BE2C (cell line): ENCODE measurements around the gene RAPGEF6.

Experiments used
- DNase-seq: peaks from one replicate; pipeline ENCODE4 v3.0.0-alpha.2; 2020
- H3K27me3 ChIP-seq: fragments of 250-450 bp; sonication (Bioruptor Pico); 2 replicates; pipeline ENCODE4 v1.5.1; 2020; ENCODE audit warnings: mild to moderate bottlenecking
- H3K36me3 ChIP-seq: fragments of 250-450 bp; sonication (Bioruptor Pico); 2 replicates; pipeline ENCODE4 v1.5.1; 2020; ENCODE audit warnings: mild to moderate bottlenecking
- H3K4me1 ChIP-seq: fragments of 250-450 bp; sonication (Bioruptor Pico); 2 replicates; pipeline ENCODE4 v1.5.1; 2020
- H3K4me3 ChIP-seq: 2 replicates; pipeline ENCODE4 v1.5.1; 2011; ENCODE audit warnings: low read depth, low read length
- H3K9me3 ChIP-seq: fragments of 250-450 bp; sonication (Bioruptor Pico); 2 replicates; pipeline ENCODE4 v1.5.1; 2020
- TF ChIP-seq, protein P1 (sequence below): IDR thresholded peaks from 2 replicates; pipeline ENCODE4 v1.5.1; 2012; ENCODE audit warnings: mild to moderate bottlenecking, low read depth, low read length

The RAPGEF6 gene

DNA sequence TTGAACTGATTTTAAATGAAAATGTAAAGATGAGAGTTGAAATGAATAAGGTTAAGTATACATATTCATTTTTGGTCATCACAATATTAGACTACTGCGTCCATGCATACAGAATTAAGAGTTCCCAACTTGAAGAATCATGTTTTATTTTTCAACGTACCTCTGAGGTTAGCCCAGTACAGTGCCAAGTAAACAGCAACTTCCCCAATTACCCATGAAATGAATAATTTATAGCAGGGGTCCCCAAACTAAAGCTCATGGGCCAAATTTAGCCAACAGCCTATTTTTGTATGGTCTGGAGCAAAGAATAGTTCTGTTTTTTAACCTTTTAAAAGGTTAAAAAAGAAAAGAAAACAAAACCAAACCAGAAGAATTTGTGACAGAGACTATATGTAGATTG lies 203.2 kb downstream of the RAPGEF6 start:
- Histone ChIP-seq H3K4me1 (no peaks in the 10 kb centered on the region), H3K36me3 (peaks cover 54% of the 10 kb centered on the region), H3K4me3 (no peak overlapping the region), H3K27me3 (no peaks in the 10 kb centered on the region), H3K9me3 (no peaks in the 10 kb centered on the region)
- TF ChIP-seq, protein P1, sequence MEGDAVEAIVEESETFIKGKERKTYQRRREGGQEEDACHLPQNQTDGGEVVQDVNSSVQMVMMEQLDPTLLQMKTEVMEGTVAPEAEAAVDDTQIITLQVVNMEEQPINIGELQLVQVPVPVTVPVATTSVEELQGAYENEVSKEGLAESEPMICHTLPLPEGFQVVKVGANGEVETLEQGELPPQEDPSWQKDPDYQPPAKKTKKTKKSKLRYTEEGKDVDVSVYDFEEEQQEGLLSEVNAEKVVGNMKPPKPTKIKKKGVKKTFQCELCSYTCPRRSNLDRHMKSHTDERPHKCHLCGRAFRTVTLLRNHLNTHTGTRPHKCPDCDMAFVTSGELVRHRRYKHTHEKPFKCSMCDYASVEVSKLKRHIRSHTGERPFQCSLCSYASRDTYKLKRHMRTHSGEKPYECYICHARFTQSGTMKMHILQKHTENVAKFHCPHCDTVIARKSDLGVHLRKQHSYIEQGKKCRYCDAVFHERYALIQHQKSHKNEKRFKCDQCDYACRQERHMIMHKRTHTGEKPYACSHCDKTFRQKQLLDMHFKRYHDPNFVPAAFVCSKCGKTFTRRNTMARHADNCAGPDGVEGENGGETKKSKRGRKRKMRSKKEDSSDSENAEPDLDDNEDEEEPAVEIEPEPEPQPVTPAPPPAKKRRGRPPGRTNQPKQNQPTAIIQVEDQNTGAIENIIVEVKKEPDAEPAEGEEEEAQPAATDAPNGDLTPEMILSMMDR, result no peak
- DNase-seq, result no peak

DNA sequence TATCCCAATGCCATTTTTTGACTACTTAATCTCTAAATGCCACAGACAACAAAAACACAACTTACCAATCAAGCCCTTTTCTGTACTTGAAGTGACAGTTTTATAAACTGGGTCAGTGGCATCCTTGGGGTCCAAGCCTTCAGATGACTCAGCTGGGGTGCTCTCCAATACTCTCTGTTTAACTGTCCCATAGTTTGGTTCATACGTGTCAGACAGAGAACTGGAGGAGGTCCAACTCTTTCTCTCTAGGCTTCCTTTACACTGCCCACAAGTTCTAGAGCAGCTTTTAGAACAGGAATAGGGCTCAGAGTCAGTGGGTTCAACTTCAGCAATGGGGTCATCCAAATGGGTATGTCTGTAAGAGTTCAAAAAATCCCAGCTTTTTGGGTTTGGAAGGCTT lies 204.2 kb downstream of the RAPGEF6 start:
- no peaks in the 10 kb centered on the region for H3K4me1 ChIP-seq
- H3K4me3 ChIP-seq, result no peak overlapping the region

DNA sequence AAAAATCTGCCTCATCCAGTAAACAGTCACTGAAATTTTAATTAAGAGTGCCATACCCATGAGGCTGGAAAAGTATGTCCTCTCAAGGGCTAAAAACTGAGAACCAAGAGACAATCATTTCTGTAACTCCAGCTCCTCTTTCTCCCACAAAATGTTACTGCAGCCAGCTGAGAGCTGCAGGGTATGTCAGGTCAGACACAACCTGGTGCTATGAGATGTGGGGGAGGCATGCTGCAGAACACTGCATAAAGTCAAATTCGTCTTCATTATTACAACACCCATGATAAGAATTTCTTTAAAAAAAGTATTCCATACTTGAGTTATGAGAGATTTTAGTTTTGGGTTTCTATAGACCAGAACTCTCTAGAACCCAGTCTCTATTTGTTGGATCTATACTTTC lies 209.0 kb downstream of the RAPGEF6 start:
- Histone ChIP-seq H3K4me1 (no peaks in the 10 kb centered on the region), H3K9me3 (no peaks in the 10 kb centered on the region), H3K4me3 (no peak overlapping the region), H3K27me3 (no peaks in the 10 kb centered on the region), H3K36me3 (peaks cover 39% of the 10 kb centered on the region)
- TF ChIP-seq, protein P1, result no peak
- no peak for DNase-seq

More for the DNA sequence above, 204.2 kb downstream of the RAPGEF6 start:
- Histone ChIP-seq H3K9me3 (no peaks in the 10 kb centered on the region), H3K27me3 (no peaks in the 10 kb centered on the region), H3K36me3 (peaks cover 58% of the 10 kb centered on the region)
- no peak for DNase-seq
- TF ChIP-seq, protein P1, result no peak

DNA sequence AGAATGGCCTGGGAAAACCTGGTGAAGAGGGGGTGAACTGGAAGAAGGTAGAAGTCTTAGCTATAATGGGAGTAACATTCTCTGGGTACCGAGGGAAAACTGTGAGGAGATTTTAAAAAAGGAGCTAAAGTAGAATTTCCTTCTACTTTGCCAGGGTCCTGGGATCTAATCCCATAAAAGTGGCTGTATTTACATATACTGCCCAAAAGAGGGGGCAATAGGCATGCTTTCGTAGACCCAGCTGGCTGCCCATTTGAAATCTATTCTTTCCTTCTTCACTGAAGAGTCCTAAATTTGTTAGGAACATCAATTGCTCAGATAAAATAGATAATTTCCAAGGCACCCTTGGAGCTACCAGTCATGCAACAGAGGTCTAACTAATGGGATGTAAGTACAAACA lies 212.0 kb downstream of the RAPGEF6 start:
- Histone ChIP-seq H3K4me1 (no peaks in the 10 kb centered on the region), H3K4me3 (no peak overlapping the region), H3K9me3 (no peaks in the 10 kb centered on the region), H3K36me3 (peaks cover 28% of the 10 kb centered on the region), H3K27me3 (no peaks in the 10 kb centered on the region)
- DNase-seq, result peak; percentile 23
- TF ChIP-seq, protein P1, result peak; percentile 75

DNA sequence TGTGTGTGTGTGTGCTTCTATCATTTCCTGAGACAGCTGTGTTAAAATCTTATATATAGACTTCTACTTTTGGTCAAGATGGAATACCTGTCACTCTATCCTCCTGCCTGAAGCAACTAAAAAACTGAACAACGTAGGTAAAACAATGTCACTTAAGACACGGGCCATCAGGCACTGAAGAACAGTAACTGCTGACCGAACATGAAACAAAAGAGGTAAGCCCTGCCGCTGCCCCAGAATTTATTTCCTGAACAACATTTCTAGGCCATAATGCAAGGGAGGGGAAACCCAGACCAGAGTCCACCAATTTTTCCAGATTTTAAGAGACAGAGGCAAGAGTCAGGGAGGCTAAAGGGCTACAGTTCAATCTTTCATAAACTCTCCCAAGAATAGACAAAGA lies 215.2 kb downstream of the RAPGEF6 start:
- TF ChIP-seq, protein P1, result no peak
- Histone ChIP-seq H3K36me3 (peaks cover 5% of the 10 kb centered on the region; the same call in 1 of the 2 replicates), H3K27me3 (no peaks in the 10 kb centered on the region), H3K4me3 (no peak overlapping the region), H3K9me3 (no peaks in the 10 kb centered on the region), H3K4me1 (no peaks in the 10 kb centered on the region)
- DNase-seq, result no peak

DNA sequence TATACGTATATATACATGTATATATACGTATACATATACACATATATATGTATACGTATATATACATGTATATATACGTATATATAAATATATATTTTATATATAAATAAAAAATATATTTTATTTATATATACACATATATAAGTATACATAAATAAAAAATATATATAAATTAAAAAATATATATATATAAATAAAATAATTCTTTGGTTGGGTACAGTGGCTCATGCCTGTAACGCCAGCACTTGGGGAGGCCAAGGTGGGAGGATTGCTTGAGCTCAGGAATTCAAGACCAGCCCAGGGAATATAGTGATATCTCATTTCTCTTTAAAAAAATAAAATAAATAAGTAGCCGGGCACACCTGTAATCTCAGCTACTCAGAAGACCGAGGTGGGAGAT lies 216.2 kb downstream of the RAPGEF6 start:
- Histone ChIP-seq H3K4me1 (no peaks in the 10 kb centered on the region), H3K9me3 (no peaks in the 10 kb centered on the region), H3K4me3 (no peak overlapping the region), H3K27me3 (no peaks in the 10 kb centered on the region), H3K36me3 (peaks cover 5% of the 10 kb centered on the region; the same call in 1 of the 2 replicates)
- DNase-seq, result no peak
- TF ChIP-seq, protein P1, result no peak
